Esophagus muscularis mucosa (tissue), 3 donors: Measurements from ENCODE around the gene FGF22.

ENCODE experiments used
- CTCF ChIP-seq, 3 experiments: fragments of 200-600 bp in 2 of 3; fragments of 450-650 bp in 1 of 3; sonication (generic) in 2 of 3; IDR thresholded peaks; one replicate each; pipeline ENCODE4 v1.5.1; 2017 to 2019; ENCODE audit warnings: antibody characterized with exemption in 3 of 3, mild to moderate bottlenecking in 2 of 3, moderate library complexity in 1 of 3
- POLR2A ChIP-seq: fragments of 450-650 bp; IDR thresholded peaks from one replicate; pipeline ENCODE4 v1.6.1; 2017; ENCODE audit warnings: antibody characterized with exemption, moderate library complexity, mild to moderate bottlenecking, low read depth
- POLR2AphosphoS5 ChIP-seq, 2 donors: sonication (generic); formaldehyde crosslinking; IDR thresholded peaks; one replicate each; pipeline ENCODE4 v1.6.1; 2017; ENCODE audit warnings: antibody characterized with exemption in 2 of 2

GRCh38 chr19:620166-620862 is 19.4 kb upstream of the FGF22 start:
- no peak for TF ChIP-seq CTCF (IDR thresholded peaks at IDR 0.05)
- no peak for TF ChIP-seq POLR2AphosphoS5 (IDR thresholded peaks at IDR 0.05)
- no peak for TF ChIP-seq POLR2A
